ENCODE results near the gene FZR1. TPM values are rescaled to one million over a fixed set of nuclear protein-coding genes. Genes with fewer than 3 reads are reported as not detected.

The FZR1 gene
- total RNA-seq, 2 donors from 2014 or later: 51.5 to 64.3 TPM

- no peaks in the 10 kb centered on the region for H3K27me3 Mint-ChIP-seq
- no peak overlapping the region for H3K27ac Mint-ChIP-seq
- H3K9me3 Mint-ChIP-seq: no peaks in the 10 kb centered on the region
- no peak for ATAC-seq (replicated peaks)
- no peaks in the 10 kb centered on the region for H3K36me3 Mint-ChIP-seq (ENCODE audit: low read depth)
- H3K4me3 Mint-ChIP-seq: no peak overlapping the region
- peaks cover 7% of the 10 kb centered on the region for H3K4me1 Mint-ChIP-seq
These were observed 26.3 kb upstream of the FZR1 start for GRCh38 chr19:3479834-3480215.

DNA sequence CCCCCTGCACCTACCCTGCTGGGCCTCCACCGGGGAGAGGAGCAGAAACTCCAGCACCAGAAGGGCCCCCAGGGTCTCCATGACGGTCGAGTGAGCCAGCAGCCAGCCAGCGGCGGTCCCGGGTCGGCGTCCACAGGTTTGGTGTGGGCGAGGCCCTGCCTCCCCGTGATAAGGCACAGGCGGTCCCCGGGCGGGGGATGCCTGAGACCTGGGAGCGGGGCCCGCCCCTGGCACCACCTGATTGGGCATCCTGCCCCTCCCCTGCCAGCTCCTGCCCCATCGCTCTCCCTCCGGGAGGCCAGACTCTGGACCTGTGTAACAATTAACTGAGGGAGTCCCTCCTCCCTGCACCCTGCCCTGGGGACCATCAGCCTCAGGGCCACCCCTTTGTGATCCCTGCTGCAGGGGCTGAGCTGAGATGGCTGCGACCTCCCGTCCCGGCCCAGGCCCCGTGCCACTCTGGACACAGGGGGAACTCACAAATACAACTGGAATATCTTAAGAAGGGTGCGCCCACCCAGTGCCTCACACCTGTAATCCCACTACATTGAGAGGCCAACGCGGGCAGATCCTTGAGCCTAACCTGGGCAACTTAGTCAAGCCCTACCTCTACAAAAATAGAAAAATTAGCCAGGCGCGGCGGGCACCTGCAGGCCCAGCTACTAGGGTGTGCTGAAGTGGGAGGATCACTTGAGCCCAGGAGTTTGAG, 25.6 kb upstream of the FZR1 start, which contains the start of gene SMIM24:
TSS of gene SMIM24 (minus strand) at position 143 of the 709 bp plus-strand sequence. CDS start at position 81, 62 bp downstream.
- Mint-ChIP-seq H3K27me3 (no peaks in the 10 kb centered on the region), H3K4me1 (peaks cover 7% of the 10 kb centered on the region), H3K9me3 (no peaks in the 10 kb centered on the region), H3K27ac (no peak within 1 kb of the TSS), H3K36me3 (ENCODE audit: low read depth) (no peaks in the 10 kb centered on the region), H3K4me3 (peak within 1 kb of the TSS; percentile 29)
- ATAC-seq (replicated peaks): no peak

- Mint-ChIP-seq H3K4me3 (no peak overlapping the region), H3K36me3 (ENCODE audit: low read depth) (no peaks in the 10 kb centered on the region), H3K27ac (no peak overlapping the region), H3K9me3 (no peaks in the 10 kb centered on the region), H3K4me1 (peaks cover 7% of the 10 kb centered on the region), H3K27me3 (no peaks in the 10 kb centered on the region)
- ATAC-seq (replicated peaks): no peak
These were observed 24.6 kb upstream of the FZR1 start for GRCh38 chr19:3481241-3482090.

DNA sequence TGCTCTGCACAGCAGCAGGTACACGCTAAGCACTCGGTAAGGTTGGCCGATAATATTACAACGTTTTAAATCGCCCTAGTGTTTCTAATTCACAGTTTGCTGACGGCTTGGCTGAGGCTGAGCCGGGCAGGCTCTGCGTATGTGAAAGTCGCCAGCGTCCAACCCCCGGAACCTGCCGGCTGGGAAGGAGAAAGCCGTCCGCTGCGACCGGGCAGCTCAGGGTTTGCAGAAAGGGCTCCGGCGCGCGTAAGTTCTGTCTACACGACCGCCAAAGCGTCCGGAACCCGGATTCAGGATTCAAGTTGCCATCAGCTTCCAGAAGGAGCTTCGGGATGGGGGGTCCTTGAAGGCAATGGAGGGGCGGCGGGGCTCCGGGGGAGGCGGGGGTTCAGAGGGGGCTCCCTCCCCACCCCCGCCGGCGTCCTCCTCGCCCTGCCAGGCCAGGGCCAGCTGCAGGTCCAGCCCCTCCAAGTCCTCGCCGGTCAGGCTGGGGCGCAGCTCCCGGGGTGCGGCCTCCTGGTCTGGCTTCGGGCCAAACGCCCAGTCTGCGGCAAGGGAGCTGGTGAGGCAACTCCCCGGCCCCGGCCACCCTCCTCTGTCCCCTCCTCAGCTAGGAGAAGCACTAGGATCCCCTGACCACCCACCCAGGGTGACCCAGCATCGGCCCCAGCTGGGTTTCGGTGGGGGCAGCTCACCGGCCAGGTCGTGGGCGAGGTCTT, 23.4 kb upstream of the FZR1 start:
- Mint-ChIP-seq H3K27ac (no peak overlapping the region), H3K36me3 (ENCODE audit: low read depth) (no peaks in the 10 kb centered on the region), H3K9me3 (no peaks in the 10 kb centered on the region), H3K4me3 (no peak overlapping the region), H3K4me1 (peaks cover 7% of the 10 kb centered on the region), H3K27me3 (no peaks in the 10 kb centered on the region)
- no peak for ATAC-seq (replicated peaks)

DNA sequence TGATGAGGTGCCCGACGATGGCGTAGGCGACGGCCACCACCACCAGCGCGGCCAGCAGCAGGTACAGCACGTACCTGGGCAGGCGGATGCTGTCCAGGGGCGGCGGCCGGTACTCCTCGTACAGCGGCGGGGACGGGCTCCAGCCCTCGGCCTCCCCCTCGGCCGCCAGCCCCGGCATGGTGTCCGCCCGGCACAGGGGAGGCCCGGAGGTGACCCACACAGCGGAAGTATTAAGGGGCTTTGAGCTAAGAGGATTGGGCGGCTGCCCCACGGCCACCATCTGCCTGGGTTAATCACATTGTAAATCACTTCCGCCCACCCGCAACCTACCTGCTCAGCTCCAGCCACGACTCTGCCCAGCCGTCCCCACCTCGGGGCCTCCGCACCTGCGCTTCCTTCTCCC, 22.9 kb upstream of the FZR1 start, which contains the start of gene SMIM44:
TSS of gene SMIM44 (minus strand) at position 216 of the 403 bp plus-strand sequence. CDS start at position 178, 38 bp downstream.
- Mint-ChIP-seq H3K36me3 (ENCODE audit: low read depth) (no peaks in the 10 kb centered on the region), H3K9me3 (no peaks in the 10 kb centered on the region), H3K27ac (no peak within 1 kb of the TSS), H3K4me1 (peaks cover 1% of the 10 kb centered on the region), H3K4me3 (no peak within 1 kb of the TSS), H3K27me3 (no peaks in the 10 kb centered on the region)
- ATAC-seq (replicated peaks): no peak

DNA sequence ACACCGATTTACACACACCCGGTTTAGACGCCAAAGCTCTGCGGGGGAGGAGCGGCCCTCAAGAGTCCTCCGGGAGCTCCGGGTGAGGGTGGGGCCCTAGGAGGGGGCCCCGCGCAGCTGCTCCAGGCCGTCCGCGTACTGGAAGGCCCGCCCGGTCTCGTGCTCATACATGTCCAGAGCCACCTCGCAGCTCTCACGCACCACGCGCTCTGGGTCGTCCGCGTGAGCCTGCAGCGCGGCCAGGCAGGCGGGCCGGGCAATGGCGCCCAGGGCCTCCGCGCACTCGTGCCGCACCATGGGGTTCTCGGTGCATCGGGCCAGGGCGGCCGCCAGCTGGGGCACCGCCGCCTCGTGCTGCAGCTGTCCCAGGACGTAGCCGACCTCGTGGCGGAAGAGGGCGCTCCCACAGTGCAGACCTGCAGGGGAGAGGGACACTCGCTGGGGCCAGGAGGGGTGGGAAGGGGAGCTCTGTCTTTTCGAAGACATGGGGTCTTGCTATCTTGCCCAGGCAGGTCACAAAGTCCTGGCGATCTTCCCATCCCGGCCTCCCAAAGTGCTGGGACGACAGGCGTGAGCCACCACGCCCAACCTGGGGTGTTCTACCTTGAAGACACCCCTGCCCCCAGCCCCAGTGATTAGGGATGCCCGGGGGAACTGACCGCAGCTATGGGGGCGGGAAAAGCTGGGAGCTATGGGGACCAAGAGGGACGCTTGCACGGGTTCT, 14.6 kb upstream of the FZR1 start:
- Mint-ChIP-seq H3K36me3 (ENCODE audit: low read depth) (peaks cover 45% of the 10 kb centered on the region), H3K27ac (no peak overlapping the region), H3K4me3 (no peak overlapping the region), H3K9me3 (no peaks in the 10 kb centered on the region), H3K27me3 (no peaks in the 10 kb centered on the region), H3K4me1 (no peaks in the 10 kb centered on the region)
- no peak for ATAC-seq (replicated peaks)

- ATAC-seq (replicated peaks): no peak
- no peaks in the 10 kb centered on the region for H3K9me3 Mint-ChIP-seq
- no peaks in the 10 kb centered on the region for H3K27me3 Mint-ChIP-seq
- no peaks in the 10 kb centered on the region for H3K4me1 Mint-ChIP-seq
- H3K27ac Mint-ChIP-seq: no peak overlapping the region
- no peak overlapping the region for H3K4me3 Mint-ChIP-seq
- H3K36me3 Mint-ChIP-seq (ENCODE audit: low read depth): peaks cover 50% of the 10 kb centered on the region
These were observed 13.8 kb upstream of the FZR1 start for GRCh38 chr19:3492131-3492839.

DNA sequence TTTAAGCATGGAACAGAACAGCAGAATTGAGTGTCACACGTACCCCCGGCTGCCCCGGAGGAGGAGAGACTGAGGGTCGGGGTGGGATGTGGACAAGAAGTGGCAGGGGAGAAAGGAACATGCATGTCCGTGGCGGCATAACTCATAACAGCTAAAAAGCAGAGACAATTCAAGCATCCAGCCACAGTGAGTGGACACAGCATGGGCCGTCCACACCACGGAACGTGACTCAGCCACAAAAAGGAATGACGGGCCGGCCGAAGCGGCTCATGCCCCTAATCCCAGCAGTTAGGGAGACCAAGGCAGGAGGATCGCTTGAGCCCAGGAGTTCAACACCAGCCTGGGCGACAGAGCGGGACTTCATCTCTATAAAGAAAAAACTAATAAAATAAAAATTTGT, 13.2 kb upstream of the FZR1 start:
- H3K36me3 Mint-ChIP-seq (ENCODE audit: low read depth): peaks cover 51% of the 10 kb centered on the region
- ATAC-seq (replicated peaks): no peak

DNA sequence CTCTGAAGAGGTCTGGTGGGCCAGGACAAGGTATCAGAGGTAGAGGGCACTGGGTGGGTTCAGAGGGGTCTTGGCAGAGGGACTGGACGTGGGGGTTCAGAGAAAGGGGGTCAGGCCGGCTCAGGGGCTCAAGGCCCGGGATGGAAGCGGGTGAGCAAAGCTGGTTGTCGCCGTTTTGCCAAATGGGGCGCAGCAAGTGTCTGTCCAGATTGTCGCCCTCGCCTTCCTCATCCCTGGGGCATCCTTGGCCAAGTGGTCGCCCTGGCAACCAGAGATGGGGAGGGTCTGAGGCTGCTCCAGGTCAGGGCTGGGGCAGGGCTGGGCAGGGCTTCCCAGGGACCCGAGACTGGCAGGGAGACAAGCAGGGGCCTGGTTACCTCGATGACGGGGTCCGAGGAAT, 12.5 kb upstream of the FZR1 start:
- Mint-ChIP-seq H3K36me3 (ENCODE audit: low read depth) (peaks cover 51% of the 10 kb centered on the region), H3K4me1 (no peaks in the 10 kb centered on the region), H3K27ac (no peak overlapping the region), H3K4me3 (no peak overlapping the region), H3K9me3 (no peaks in the 10 kb centered on the region), H3K27me3 (no peaks in the 10 kb centered on the region)
- no peak for ATAC-seq (replicated peaks)

More for the DNA sequence above, 13.2 kb upstream of the FZR1 start:
- H3K27ac Mint-ChIP-seq: no peak overlapping the region
- no peaks in the 10 kb centered on the region for H3K4me1 Mint-ChIP-seq
- H3K4me3 Mint-ChIP-seq: no peak overlapping the region
- no peaks in the 10 kb centered on the region for H3K9me3 Mint-ChIP-seq
- no peaks in the 10 kb centered on the region for H3K27me3 Mint-ChIP-seq

DNA sequence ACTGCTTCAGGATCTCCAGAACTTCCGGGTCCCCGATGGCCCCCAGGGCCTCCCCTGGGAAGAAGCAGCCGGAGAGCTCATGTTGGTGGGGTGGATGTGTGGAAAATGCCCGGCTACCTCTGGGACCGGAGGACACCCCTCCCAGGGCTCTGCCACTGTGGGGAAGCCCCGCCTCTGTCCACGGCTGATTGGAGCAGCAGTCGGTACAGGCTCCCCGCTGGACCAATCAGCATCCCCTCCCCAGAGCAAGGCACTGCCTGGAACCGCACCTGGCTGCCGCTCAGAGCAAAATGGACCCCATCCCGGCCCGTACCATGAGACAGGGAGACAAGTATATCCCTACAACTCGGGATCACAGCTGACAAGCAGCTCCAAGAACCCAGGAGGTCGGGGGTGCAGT, 12.1 kb upstream of the FZR1 start:
- peaks cover 2% of the 10 kb centered on the region for H3K4me1 Mint-ChIP-seq
- peaks cover 47% of the 10 kb centered on the region for H3K36me3 Mint-ChIP-seq (ENCODE audit: low read depth)
- no peaks in the 10 kb centered on the region for H3K9me3 Mint-ChIP-seq
- peak; percentile 81 for ATAC-seq (replicated peaks)
- peak overlapping the region; percentile 46 for H3K4me3 Mint-ChIP-seq
- no peaks in the 10 kb centered on the region for H3K27me3 Mint-ChIP-seq
- H3K27ac Mint-ChIP-seq: peak overlapping the region; percentile 58

DNA sequence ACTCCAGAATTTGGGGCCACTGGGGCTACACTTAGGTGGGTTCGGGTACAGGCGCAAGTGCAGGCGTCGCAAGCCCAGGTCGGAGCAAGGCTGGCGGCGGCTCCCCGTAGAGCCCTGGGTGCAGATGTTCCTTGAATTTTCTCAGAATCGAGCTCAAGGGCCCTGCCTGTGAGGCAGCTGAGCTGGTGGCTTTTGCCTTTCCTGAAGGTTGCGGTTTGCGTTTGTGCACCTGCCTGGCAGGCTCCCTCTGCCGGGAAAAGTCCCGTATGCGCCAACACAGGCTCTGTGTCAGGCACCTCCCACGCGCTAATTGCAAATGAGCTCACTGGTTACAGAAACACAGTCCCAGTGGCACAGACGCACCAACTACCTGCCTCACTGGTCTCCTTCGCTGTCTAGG, 11.6 kb upstream of the FZR1 start:
- peaks cover 45% of the 10 kb centered on the region for H3K36me3 Mint-ChIP-seq (ENCODE audit: low read depth)
- ATAC-seq (replicated peaks): peak; percentile 91
- peak overlapping the region; percentile 46 for H3K4me3 Mint-ChIP-seq
- H3K27ac Mint-ChIP-seq: peak overlapping the region; percentile 58
- no peaks in the 10 kb centered on the region for H3K9me3 Mint-ChIP-seq
- no peaks in the 10 kb centered on the region for H3K27me3 Mint-ChIP-seq
- peaks cover 6% of the 10 kb centered on the region for H3K4me1 Mint-ChIP-seq

DNA sequence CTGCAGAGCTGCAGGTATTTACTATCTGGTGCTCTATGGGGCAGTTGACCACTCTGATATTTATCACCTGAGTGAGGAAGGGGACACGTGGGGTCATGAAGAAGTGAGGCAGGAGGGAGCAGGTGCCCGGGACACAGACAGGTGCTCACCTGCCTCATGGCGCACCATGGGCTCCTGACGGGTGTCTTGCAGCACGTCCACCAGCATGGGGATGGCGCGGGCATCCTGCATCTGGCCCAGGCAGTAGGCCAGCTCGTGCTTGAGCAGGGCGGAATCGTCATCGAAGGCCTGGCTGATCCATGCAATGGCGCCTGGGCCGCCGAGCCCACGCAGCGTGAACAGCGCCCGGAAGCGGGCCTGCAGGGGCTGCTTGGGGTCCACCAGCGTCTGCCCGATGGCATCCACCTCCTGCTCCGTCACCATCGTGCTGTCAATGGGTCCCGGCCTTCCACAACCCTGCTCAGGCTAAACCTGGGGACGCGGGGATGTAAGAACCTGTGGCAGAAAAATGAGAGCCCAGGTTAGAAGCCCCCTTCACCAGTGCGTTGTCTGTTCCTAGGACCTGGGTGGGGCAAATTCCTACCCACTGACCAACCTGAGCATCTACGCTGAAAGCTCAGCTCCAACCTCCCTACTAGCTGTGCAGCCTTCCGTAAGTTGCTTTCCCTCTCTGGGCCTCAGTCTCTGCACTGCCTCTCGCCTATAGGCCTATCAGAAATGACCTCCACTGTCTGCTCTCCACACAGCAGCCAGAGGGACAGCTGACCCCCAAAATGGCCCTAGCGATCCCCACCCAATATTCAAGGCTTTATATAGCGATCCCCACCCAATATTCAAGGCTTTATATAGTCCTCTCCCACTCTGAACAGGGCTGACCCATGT, 9.5 kb upstream of the FZR1 start:
- H3K27me3 Mint-ChIP-seq: no peaks in the 10 kb centered on the region
- H3K27ac Mint-ChIP-seq: no peak overlapping the region
- peaks cover 52% of the 10 kb centered on the region for H3K36me3 Mint-ChIP-seq (ENCODE audit: low read depth)
- H3K4me3 Mint-ChIP-seq: no peak overlapping the region
- H3K9me3 Mint-ChIP-seq: peaks cover 4% of the 10 kb centered on the region
- no peak for ATAC-seq (replicated peaks)
- peaks cover 14% of the 10 kb centered on the region for H3K4me1 Mint-ChIP-seq
